HG02870 (cell line): ENCODE measurements around the gene DNAJB1.

Experiments
- ATAC-seq: cut with Tn5 transposase; IDR thresholded peaks from one replicate; pipeline ENCODE4 v1.9.1; 2021; ENCODE audit warnings: mild to moderate bottlenecking, moderate library complexity; ENCODE audit not compliant: unreplicated experiment

DNAJB1 gene

GRCh38 chr19:14496834-14497227 is 21.4 kb downstream of the DNAJB1 start:
- ATAC-seq: no peak

GRCh38 chr19:14496029-14496833 is 22.0 kb downstream of the DNAJB1 start, which contains the start of gene GIPC1:
Gene GIPC1 (minus strand): TSS chr19:14496127. CDS start chr19:14482976, 13,151 bp downstream.
- ATAC-seq: peak; percentile 73

GRCh38 chr19:14495672-14496028 is 22.5 kb downstream of the DNAJB1 start:
- no peak for ATAC-seq

GRCh38 chr19:14494910-14495671 is 23.1 kb downstream of the DNAJB1 start:
- ATAC-seq: no peak

- ATAC-seq: no peak
Observed at GRCh38 chr19:14494411-14494810, 23.8 kb downstream of the DNAJB1 start.

- ATAC-seq: no peak
Observed at GRCh38 chr19:14492756-14493337, 25.4 kb downstream of the DNAJB1 start.

- no peak for ATAC-seq
Observed at GRCh38 chr19:14487370-14488125, 30.6 kb downstream of the DNAJB1 start.

- no peak for ATAC-seq
Observed at GRCh38 chr19:14482172-14482941, 35.8 kb downstream of the DNAJB1 start.

- ATAC-seq: no peak
Observed at GRCh38 chr19:14480700-14481079, 37.5 kb downstream of the DNAJB1 start.

- ATAC-seq: no peak
Observed at GRCh38 chr19:14479975-14480699, 38.1 kb downstream of the DNAJB1 start.

GRCh38 chr19:14479309-14479974 is 38.8 kb downstream of the DNAJB1 start:
- no peak for ATAC-seq

- no peak for ATAC-seq
Observed at GRCh38 chr19:14478113-14478545, 40.1 kb downstream of the DNAJB1 start.

- no peak for ATAC-seq
Observed at GRCh38 chr19:14477418-14478112, 40.6 kb downstream of the DNAJB1 start.

GRCh38 chr19:14476673-14477401 is 41.4 kb downstream of the DNAJB1 start:
- ATAC-seq: no peak

GRCh38 chr19:14476327-14476672 is 41.9 kb downstream of the DNAJB1 start:
- ATAC-seq: no peak

- no peak for ATAC-seq
Observed at GRCh38 chr19:14475251-14476073, 42.7 kb downstream of the DNAJB1 start, which contains the start of gene PTGER1. Gene PTGER1 (minus strand): TSS chr19:14475354. CDS start chr19:14474320, 1,034 bp downstream.

GRCh38 chr19:14474827-14475226 is 43.4 kb downstream of the DNAJB1 start:
- no peak for ATAC-seq
